Epithelial cell of esophagus (primary cell): ENCODE results near the gene RAPGEF1.

Experiments used
- DNase-seq: peaks from one replicate; pipeline ENCODE4 v3.0.0; 2010; ENCODE audit warnings: low read depth
- H3K4me3 ChIP-seq: 2 replicates; pipeline ENCODE4 v1.5.1; 2011; ENCODE audit warnings: mild to moderate bottlenecking, low read length, control low read depth
- CTCF ChIP-seq: IDR thresholded peaks from 2 replicates; pipeline ENCODE4 v1.5.1; 2011; ENCODE audit warnings: low read depth, mild to moderate bottlenecking, low read length, control low read depth, inconsistent platforms; ENCODE audit not compliant: insufficient read depth; ENCODE audit errors: missing control alignments

Gene RAPGEF1

GRCh38 chr9:131579789-131580211 is 160.1 kb downstream of the RAPGEF1 start:
- no peak overlapping the region for H3K4me3 ChIP-seq
- DNase-seq, result no peak
- no peak for TF ChIP-seq CTCF

- H3K4me3 ChIP-seq, result no peak overlapping the region
- TF ChIP-seq CTCF, result no peak
- DNase-seq, result no peak
These were observed 161.0 kb downstream of the RAPGEF1 start for GRCh38 chr9:131578731-131579504.

GRCh38 chr9:131578021-131578420 is 161.9 kb downstream of the RAPGEF1 start:
- no peak for DNase-seq
- TF ChIP-seq CTCF, result no peak
- no peak overlapping the region for H3K4me3 ChIP-seq

GRCh38 chr9:131577005-131578000 is 162.6 kb downstream of the RAPGEF1 start:
- TF ChIP-seq CTCF, result no peak
- DNase-seq, result no peak
- no peak overlapping the region for H3K4me3 ChIP-seq

GRCh38 chr9:131575946-131576853 is 163.7 kb downstream of the RAPGEF1 start:
- no peak for DNase-seq
- H3K4me3 ChIP-seq, result no peak overlapping the region
- TF ChIP-seq CTCF, result no peak
